ENCODE measurements around the gene TTC33. TPM values are rescaled to one million over a fixed set of nuclear protein-coding genes. Genes with fewer than 3 reads are reported as not detected.
"Not testable (repeated sequence)": the region's sequence is repeated elsewhere in the genome, so short reads cannot be mapped to it uniquely, and the experiment has no call there.

Gene TTC33
- total RNA-seq, 1 donor from 2014 or later: 14.8 TPM

- no peak for ATAC-seq
Observed at GRCh38 chr5:40669606-40670390, 86.0 kb downstream of the TTC33 start.

GRCh38 chr5:40667161-40667663 lies 88.5 kb downstream of the TTC33 start:
- no peak for DNase-seq
- no peak for ATAC-seq
- intact Hi-C loops (cut with micrococcal nuclease): no loop called here

More at GRCh38 chr5:40669606-40670390, 86.0 kb downstream of the TTC33 start:
- intact Hi-C loops (cut with micrococcal nuclease): no loop called here
- no peak for DNase-seq

GRCh38 chr5:40666657-40667056 lies 89.1 kb downstream of the TTC33 start:
- intact Hi-C loops (cut with micrococcal nuclease): no loop called here
- no peak for DNase-seq
- ATAC-seq: no peak

GRCh38 chr5:40665635-40666298 lies 90.0 kb downstream of the TTC33 start:
- DNase-seq: no peak
- no peak for ATAC-seq
- intact Hi-C loops (cut with micrococcal nuclease): no loop called here

DNA sequence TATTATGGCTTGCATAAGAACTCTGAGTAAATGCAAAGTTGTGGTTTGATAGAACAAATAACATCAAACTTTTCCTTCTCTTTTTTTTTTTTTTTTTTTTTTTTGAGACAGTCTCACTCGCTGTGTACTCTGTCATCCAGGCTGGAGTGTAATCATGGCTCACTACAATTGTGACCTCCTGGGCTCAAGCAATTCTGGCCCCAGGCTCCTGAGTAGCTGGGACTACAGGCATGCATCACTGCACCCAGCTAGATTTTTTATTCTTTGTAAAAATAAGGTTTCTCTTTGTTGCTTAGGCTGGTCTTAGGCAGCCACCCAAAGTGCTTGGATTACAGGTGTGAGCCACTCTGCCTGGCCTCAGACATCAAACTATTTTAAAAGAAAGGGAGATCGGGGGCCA lies 95.0 kb downstream of the TTC33 start:
- no peak for DNase-seq
- intact Hi-C loops (cut with micrococcal nuclease): no loop called here
- ATAC-seq: no peak

DNA sequence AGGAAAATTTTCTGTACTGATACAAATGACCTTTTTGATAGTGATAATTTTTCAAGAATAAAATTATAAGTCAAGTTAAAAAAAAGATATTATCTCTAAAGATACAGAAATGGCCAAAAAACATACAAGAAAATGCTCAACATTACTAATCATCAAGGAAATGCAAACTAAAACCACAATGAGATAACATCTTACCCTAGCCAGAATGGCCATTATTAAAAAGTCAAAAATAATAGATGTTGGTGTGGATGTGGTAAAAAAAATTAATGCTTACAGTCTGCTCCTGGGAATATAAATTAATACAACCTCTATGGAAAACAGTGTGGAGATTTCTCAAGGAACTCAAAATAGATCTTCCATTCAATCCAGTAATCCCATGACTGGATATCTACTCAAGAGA lies 99.0 kb downstream of the TTC33 start:
- no peak for ATAC-seq

GRCh38 chr5:40656091-40656490 lies 99.7 kb downstream of the TTC33 start:
- DNase-seq; intact Hi-C loops (cut with micrococcal nuclease); ATAC-seq: not testable (repeated sequence)

More for the DNA sequence above, 99.0 kb downstream of the TTC33 start:
- no peak for DNase-seq
- intact Hi-C loops (cut with micrococcal nuclease): no loop called here

DNA sequence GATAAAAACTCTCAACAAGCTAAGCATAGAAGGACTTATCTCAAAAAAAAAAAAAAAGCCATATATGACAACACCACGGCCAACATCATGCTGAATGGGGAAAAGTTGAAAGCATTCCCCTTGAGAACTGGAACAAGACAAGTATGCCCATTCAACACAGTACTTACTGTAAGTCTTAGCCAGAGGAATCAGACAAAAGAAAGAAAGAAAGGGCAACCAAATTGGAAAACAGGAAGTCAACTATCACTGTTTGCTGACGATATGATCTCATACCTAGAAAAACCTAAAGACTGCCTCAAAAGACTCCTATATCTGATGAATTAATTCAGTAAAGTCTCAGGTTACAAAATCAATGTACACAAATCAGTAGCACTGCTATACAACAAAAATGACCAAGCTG lies 100.6 kb downstream of the TTC33 start:
- intact Hi-C loops (cut with micrococcal nuclease): no loop called here
- DNase-seq (no peak), ATAC-seq (no peak)

DNA sequence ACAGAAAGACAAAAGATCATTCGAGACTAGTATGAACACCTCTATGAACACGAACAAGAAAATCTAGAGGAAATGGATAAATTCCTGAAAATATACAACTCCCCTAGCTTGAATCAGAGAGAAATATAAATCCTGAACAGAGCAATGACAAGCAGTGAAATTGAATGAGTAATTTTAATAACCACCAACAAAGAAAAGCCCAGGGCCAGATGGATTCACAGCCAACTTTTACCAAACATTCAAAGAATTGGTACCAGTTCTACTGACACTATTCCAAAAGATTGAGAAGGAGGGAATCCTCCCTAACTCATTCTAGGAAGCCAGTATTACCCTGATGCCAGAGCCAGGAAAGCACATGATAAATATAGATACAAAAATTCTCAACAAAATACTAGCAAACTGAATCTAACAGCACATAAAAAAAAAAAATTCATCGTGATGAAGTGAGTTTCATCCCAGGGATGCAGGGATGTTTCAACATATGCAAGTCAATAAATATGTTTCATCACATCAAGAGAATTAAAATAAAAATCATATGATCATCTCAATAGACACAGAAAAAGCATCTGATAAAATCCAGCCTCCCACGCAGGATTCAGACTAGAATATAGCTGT lies 101.3 kb downstream of the TTC33 start:
- intact Hi-C loops (cut with micrococcal nuclease): no loop called here
- DNase-seq (no peak), ATAC-seq (no peak)

- intact Hi-C loops (cut with micrococcal nuclease): no loop called here
- no peak for ATAC-seq
- DNase-seq: no peak
Observed at GRCh38 chr5:40653221-40654022, 102.3 kb downstream of the TTC33 start.

GRCh38 chr5:40652441-40653220 lies 103.1 kb downstream of the TTC33 start:
- ATAC-seq (no peak), DNase-seq (no peak)
- intact Hi-C loops (cut with micrococcal nuclease): no loop called here

DNA sequence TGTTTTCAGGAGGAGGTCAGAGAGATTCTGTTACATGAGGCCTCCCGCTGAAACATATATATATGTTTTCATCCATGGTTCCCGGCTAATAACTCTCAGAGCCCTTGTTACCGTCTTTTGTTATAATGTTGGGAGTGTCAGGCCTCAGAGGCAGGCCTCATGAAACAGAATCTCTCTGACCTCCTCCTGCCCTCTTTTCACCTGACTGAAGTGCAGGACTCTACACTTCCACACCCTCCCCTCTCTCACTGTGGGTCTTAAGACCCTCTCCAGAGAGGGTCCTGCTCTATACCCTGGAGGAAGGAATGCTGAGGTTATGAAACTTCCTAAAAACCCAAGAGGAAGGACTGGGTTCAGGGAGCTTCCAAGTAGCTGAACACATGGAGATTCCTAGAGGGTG lies 104.6 kb downstream of the TTC33 start:
- intact Hi-C loops (cut with micrococcal nuclease): no loop called here
- ATAC-seq: no peak

GRCh38 chr5:40649463-40650030 lies 106.2 kb downstream of the TTC33 start:
- intact Hi-C loops (cut with micrococcal nuclease): no loop called here
- DNase-seq (no peak), ATAC-seq (no peak)

More for the DNA sequence above, 104.6 kb downstream of the TTC33 start:
- DNase-seq: no peak

- intact Hi-C loops (cut with micrococcal nuclease): no loop called here
Observed at GRCh38 chr5:40648150-40648549, 107.6 kb downstream of the TTC33 start.

GRCh38 chr5:40646266-40646665 lies 109.5 kb downstream of the TTC33 start:
- ATAC-seq (no peak), DNase-seq (no peak)
- intact Hi-C loops (cut with micrococcal nuclease): no loop called here

More at GRCh38 chr5:40648150-40648549, 107.6 kb downstream of the TTC33 start:
- DNase-seq (no peak), ATAC-seq (no peak)

DNA sequence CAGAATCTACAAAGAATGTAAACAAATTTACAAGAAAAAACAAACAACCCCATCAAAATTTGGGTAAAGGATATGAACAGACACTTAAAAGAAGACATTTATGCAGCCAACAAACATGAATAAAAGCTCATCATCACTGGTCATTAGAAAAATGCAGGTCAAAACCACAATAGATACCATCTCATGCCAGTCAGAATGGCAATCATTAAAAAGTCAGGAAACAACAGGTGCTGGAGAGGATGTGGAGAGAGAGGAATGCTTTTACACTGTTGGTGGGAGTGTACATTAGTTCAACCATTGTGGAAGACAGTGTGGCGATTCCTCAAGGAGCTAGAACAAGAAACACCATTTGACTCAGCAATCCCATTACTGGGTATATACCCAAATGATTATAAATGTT lies 116.2 kb downstream of the TTC33 start:
- intact Hi-C loops (cut with micrococcal nuclease); ATAC-seq; DNase-seq: not testable (repeated sequence)

DNA sequence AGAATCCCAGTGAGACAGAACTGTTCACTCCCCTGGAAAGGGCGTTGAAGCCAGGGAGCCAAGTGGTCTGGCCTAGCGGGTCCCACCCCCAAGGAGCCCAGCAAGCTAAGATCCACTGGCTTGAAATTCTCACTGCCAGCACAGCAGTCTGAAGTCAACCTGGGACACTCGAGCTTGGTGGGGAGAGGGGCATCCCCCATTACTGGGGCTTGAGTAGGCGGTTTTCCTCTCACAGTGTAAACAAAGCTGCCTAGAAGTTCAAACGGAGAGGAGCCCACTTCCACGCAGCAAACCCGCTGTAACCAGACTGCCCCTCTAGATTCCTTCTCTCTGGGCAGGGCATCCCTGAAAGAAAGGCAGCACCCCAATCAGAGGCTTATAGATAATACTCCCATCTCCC lies 121.2 kb downstream of the TTC33 start:
- DNase-seq (no peak), ATAC-seq (no peak)
- intact Hi-C loops (cut with micrococcal nuclease): no loop called here

- no peak for ATAC-seq
- DNase-seq: no peak
- intact Hi-C loops (cut with micrococcal nuclease): no loop called here
Observed at GRCh38 chr5:40634154-40634553, 121.6 kb downstream of the TTC33 start.

All from left ventricle myocardium superior (tissue), 1 donor.